IMR-90 (cell line): ENCODE measurements around the gene AGXT2. TPM values are rescaled to one million over a fixed set of nuclear protein-coding genes. Genes with fewer than 3 reads are reported as not detected.
A peak's percentile ranks its signal among the peaks of the same experiment; 100 is the strongest.

Experiments
- ATAC-seq: fragments of 200-7000 bp; cut with Tn5 transposase; 2 replicates; pipeline ENCODE4 v1.9.1; 2020; ENCODE audit warnings: low read depth, mild to moderate bottlenecking, moderate library complexity
- BruUV-seq: library from RNA; stranded (reverse); fragments of 400-500 nt; replicated peaks from 2 replicates; lab custom pipeline; 2021; lab: Mats Ljungman, UMichigan
- CTCF ChIA-PET: fragments of 300-600 bp; formaldehyde crosslinking; extraction: SDS; loops from one replicate; lab custom pipeline; 2021; ENCODE audit warnings: antibody characterized with exemption; lab: Yijun Ruan, JAX
- POLR2A ChIA-PET: fragments of 300-600 bp; sonication (Branson Sonifier 250); formaldehyde crosslinking; loops from one replicate; lab custom pipeline; 2022; ENCODE audit warnings: antibody characterized with exemption; ENCODE audit not compliant: unreplicated experiment; lab: Charles Lee
- DNase-seq: peaks from one replicate; pipeline ENCODE4 v3.0.0; 2013
- H2AFZ ChIP-seq: replicated peaks from 2 replicates; pipeline ENCODE3; 2013; ENCODE audit warnings: low read length, mild to moderate bottlenecking; ENCODE audit not compliant: poor library complexity
- H2AK5ac ChIP-seq: 2 replicates; pipeline ENCODE4 v1.6.1; 2013; ENCODE audit warnings: low read depth, low read length, inconsistent platforms
- H2AK9ac ChIP-seq: replicated peaks from 2 replicates; pipeline ENCODE3; 2013; ENCODE audit warnings: mild to moderate bottlenecking, low read depth, low read length, moderate library complexity; ENCODE audit not compliant: poor library complexity
- H2BK120ac ChIP-seq: 2 replicates; pipeline ENCODE4 v1.6.1; 2013; ENCODE audit warnings: low read depth, low read length, inconsistent platforms
- H2BK15ac ChIP-seq: 3 replicates; pipeline ENCODE4 v1.6.1; 2013; ENCODE audit warnings: low read depth, low read length, inconsistent platforms
- H2BK20ac ChIP-seq: 2 replicates; pipeline ENCODE4 v1.6.1; 2013; ENCODE audit warnings: low read depth, mild to moderate bottlenecking, inconsistent platforms, low read length, moderate library complexity
- H2BK5ac ChIP-seq: 2 replicates; pipeline ENCODE4 v1.6.1; 2013; ENCODE audit warnings: mild to moderate bottlenecking, low read depth, low read length, inconsistent platforms; ENCODE audit not compliant: poor library complexity, severe bottlenecking
- H3K14ac ChIP-seq: replicated peaks from 2 replicates; pipeline ENCODE4 v1.6.1; 2013; ENCODE audit warnings: low read depth, low read length, inconsistent platforms
- H3K18ac ChIP-seq: 2 replicates; pipeline ENCODE4 v1.6.1; 2013; ENCODE audit warnings: low read depth, low read length, control low read depth
- H3K23ac ChIP-seq: 2 replicates; pipeline ENCODE4 v1.6.1; 2013; ENCODE audit warnings: low read depth, low read length, inconsistent platforms
- H3K27ac ChIP-seq: 2 replicates; pipeline ENCODE4 v1.5.1; 2013; ENCODE audit warnings: mild to moderate bottlenecking, control low read depth, low read length; ENCODE audit not compliant: insufficient read depth
- H3K27me3 ChIP-seq: 2 replicates; pipeline ENCODE4 v1.6.1; 2013; ENCODE audit warnings: low read length; ENCODE audit not compliant: control insufficient read depth, insufficient read depth
- H3K36me3 ChIP-seq: 2 replicates; pipeline ENCODE4 v1.6.1; 2013; ENCODE audit warnings: low read length, mixed read lengths; ENCODE audit not compliant: control insufficient read depth, insufficient read depth
- H3K4ac ChIP-seq: 2 replicates; pipeline ENCODE4 v1.6.1; 2013; ENCODE audit warnings: low read depth, low read length, inconsistent platforms
- H3K4me1 ChIP-seq: 2 replicates; pipeline ENCODE4 v1.6.1; 2013; ENCODE audit warnings: low read length, mixed read lengths; ENCODE audit not compliant: control insufficient read depth, insufficient read depth
- H3K4me2 ChIP-seq: 2 replicates; pipeline ENCODE4 v1.6.1; 2013; ENCODE audit warnings: low read depth, mild to moderate bottlenecking, control low read depth, low read length, moderate library complexity
- H3K4me3 ChIP-seq: 2 replicates; pipeline ENCODE4 v1.5.1; 2013; ENCODE audit warnings: low read depth, mild to moderate bottlenecking, control low read depth, low read length, moderate library complexity; ENCODE audit not compliant: insufficient read depth
- H3K56ac ChIP-seq: 2 replicates; pipeline ENCODE4 v1.6.1; 2013; ENCODE audit warnings: low read length, inconsistent platforms; ENCODE audit not compliant: insufficient read depth; ENCODE audit errors: extremely low read depth
- H3K79me1 ChIP-seq, 2 experiments: 2 replicates each; pipeline ENCODE4 v1.6.1; 2013; ENCODE audit warnings: low read length in 2 of 2, inconsistent platforms in 1 of 2, low read depth in 1 of 2
- H3K9ac ChIP-seq: 2 replicates; pipeline ENCODE4 v1.6.1; 2013; ENCODE audit warnings: low read depth, low read length, control low read depth
- H3K9me1 ChIP-seq: 2 replicates; pipeline ENCODE4 v1.6.1; 2013; ENCODE audit warnings: low read length, inconsistent platforms; ENCODE audit not compliant: insufficient read depth
- H3K9me3 ChIP-seq: 2 replicates; pipeline ENCODE4 v1.6.1; 2013; ENCODE audit warnings: low read length; ENCODE audit not compliant: control insufficient read depth, insufficient read depth
- H4K20me1 ChIP-seq: 2 replicates; pipeline ENCODE4 v1.6.1; 2013; ENCODE audit warnings: low read length, inconsistent platforms; ENCODE audit not compliant: insufficient read depth
- H4K5ac ChIP-seq: 2 replicates; pipeline ENCODE4 v1.6.1; 2013; ENCODE audit warnings: mild to moderate bottlenecking, low read depth, low read length, control low read depth
- H4K8ac ChIP-seq, 2 experiments: 2 replicates each; pipeline ENCODE4 v1.6.1; 2013; ENCODE audit warnings: low read depth in 2 of 2, low read length in 2 of 2, control low read depth in 1 of 2, inconsistent platforms in 1 of 2
- H4K91ac ChIP-seq: 2 replicates; pipeline ENCODE4 v1.6.1; 2013; ENCODE audit warnings: low read depth, low read length, inconsistent platforms; ENCODE audit not compliant: insufficient read depth
- CEBPB ChIP-seq: IDR thresholded peaks from 2 replicates; pipeline ENCODE4 v1.6.1; 2012; ENCODE audit warnings: low read depth, low read length, improper control_type of control experiment
- NFE2L2 ChIP-seq: fragments of 150-350 bp; IDR thresholded peaks from 2 replicates; pipeline ENCODE4 v1.6.1; 2016; ENCODE audit warnings: low read depth, mild to moderate bottlenecking, low read length
- WGBS, 2 experiments: methylation state at CpG; one replicate each; pipeline versions ENCODE4 v1.1.5 to v1.1.7; 2013; ENCODE audit warnings: missing lambda C conversion rate in 2 of 2; ENCODE audit not compliant: insufficient read length in 1 of 2; ENCODE audit errors: extremely low coverage in 2 of 2; 5-methylcytosine and 5-hydroxymethylcytosine counted together
- dilution Hi-C: fragments of 300-500 bp; cut with HindIII; formaldehyde crosslinking; loops from one replicate; pipeline ENCODE4 v1.14.3; 2018; ENCODE audit warnings: low sequenced_read_pairs; ENCODE audit not compliant: unreplicated experiment
- in situ Hi-C: fragments of 300-500 bp; cut with MboI; formaldehyde crosslinking; loops from 3 replicates; pipeline ENCODE4 v1.14.3; 2019; ENCODE audit warnings: low sequenced_read_pairs, inconsistent platforms, mixed read lengths
- intact Hi-C: fragments of 100-400 bp; cut with micrococcal nuclease; formaldehyde crosslinking; loops from 2 replicates; pipeline ENCODE4 v1.10.0; 2022
- polyA plus RNA-seq, 3 experiments: library from polyadenylated mRNA; depleted of rRNA; stranded (reverse); fragments of >200 nt; gene quantifications; 2 replicates each; pipeline ENCODE4 v1.2.3, GENCODE V29; 2012; ENCODE audit warnings: low replicate concordance in 1 of 3
- total RNA-seq: library from RNA; depleted of rRNA; stranded (reverse); fragments of >200 nt; gene quantifications from 2 replicates; pipeline ENCODE4 v1.2.3, GENCODE V29; 2012

The AGXT2 gene
- total and polyA plus RNA-seq, 2 of the 4 experiments (the other 2 are of a cell fraction): not detected

DNA sequence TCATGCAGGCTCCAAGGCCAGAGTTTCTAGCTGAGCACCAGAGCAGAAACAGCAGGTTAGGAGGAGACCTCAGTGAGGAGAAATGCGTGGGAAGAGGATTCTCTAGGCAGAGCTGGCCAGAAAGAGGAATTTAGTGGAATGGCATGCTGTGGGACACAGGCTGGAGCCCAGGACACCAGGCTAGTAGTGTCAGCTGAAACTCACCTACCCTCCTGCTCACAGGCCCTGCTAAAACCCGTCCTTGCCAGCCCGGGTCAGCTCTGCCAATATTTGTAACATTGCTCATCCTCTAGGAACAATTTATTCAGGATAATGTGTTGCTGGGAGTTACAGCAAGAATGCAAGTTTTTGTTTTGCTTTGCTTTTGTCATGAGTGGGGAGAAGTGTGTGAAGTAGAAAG, 40.2 kb upstream of the AGXT2 start:
- Histone ChIP-seq H3K14ac (no peak overlapping the region), H2BK5ac (no peak overlapping the region), H3K4me3 (no peak overlapping the region), H3K27me3 (peaks cover 9% of the 10 kb centered on the region), H3K56ac (no peak overlapping the region), H3K27ac (no peak overlapping the region), H3K36me3 (no peaks in the 10 kb centered on the region), H2BK20ac (no peak overlapping the region), H4K5ac (no peak overlapping the region), H3K23ac (no peak overlapping the region), H2AK5ac (no peak overlapping the region), H2AK9ac (no peak overlapping the region), H3K4me1 (peaks cover 4% of the 10 kb centered on the region; the same call in 1 of the 2 replicates), H2AFZ (peak overlapping the region; percentile 4), H3K9ac (no peak overlapping the region), H4K20me1 (no peaks in the 10 kb centered on the region), H2BK15ac (no peak overlapping the region), H3K9me3 (no peaks in the 10 kb centered on the region), H2BK120ac (no peak overlapping the region), H3K18ac (no peak overlapping the region), H4K91ac (no peak overlapping the region), H4K8ac (no peak overlapping the region), H3K4me2 (no peak overlapping the region), H3K79me1 (no peaks in the 10 kb centered on the region), H3K4ac (no peak overlapping the region), H3K9me1 (no peaks in the 10 kb centered on the region)
- ChIA-PET CTCF (interaction anchor here (0.9 to 2.0 kb wide), 3 partner anchors 96 to 839 kb away, joined by 3 to 7 read pairs (median 3); no protein-coding TSS in a partner anchor), POLR2A (no interaction called here)
- in situ Hi-C loops (loop anchor here (25.0 kb wide), 1 partner anchor 524 kb away; the partner anchor contains the start of gene SPEF2), dilution Hi-C loops (no loop called here), intact Hi-C loops (loop anchor here (5.0 to 10.0 kb wide), 5 partner anchors 347 to 697 kb away; partner anchors contain the start of gene SPEF2)
- BruUV-seq: no TSS peak
- ATAC-seq: peak; percentile 66
- peak; percentile 28 for DNase-seq
- TF ChIP-seq NFE2L2 (no peak), CEBPB (no peak)
- no CpG with 5 or more reads among the region's 3 CpGs for WGBS, 2 experiments
